Activated B cell treated with CpG ODN at 0.5 μM for 24 hours (primary cell): Measurements from ENCODE around the gene WASHC4. TPM values are rescaled to one million over a fixed set of nuclear protein-coding genes. Genes with fewer than 3 reads are reported as not detected.
"Not testable (repeated sequence)": the region's sequence is repeated elsewhere in the genome, so short reads cannot be mapped to it uniquely, and the experiment has no call there.

Source experiments
- ATAC-seq: fragments of 200-7000 bp; cut with Tn5 transposase; one replicate; pipeline ENCODE4 v1.10.0; 2021; ENCODE audit warnings: low read depth, mild to moderate bottlenecking, moderate library complexity
- CTCF ChIA-PET: fragments of 350-600 bp; sonication (Branson Sonifier 250); formaldehyde crosslinking; loops from one replicate; lab custom pipeline; 2021; ENCODE audit warnings: antibody characterized with exemption; lab: Charles Lee
- POLR2A ChIA-PET: fragments of 350-600 bp; sonication (Branson Sonifier 250); formaldehyde crosslinking; loops from one replicate; lab custom pipeline; 2021; ENCODE audit warnings: antibody characterized with exemption; lab: Charles Lee
- DNase-seq: peaks from one replicate; pipeline ENCODE4 v3.0.0; 2022
- H3K27ac Mint-ChIP-seq: one replicate; pipeline ENCODE4 v1.8.0; 2020; ENCODE audit warnings: mixed read lengths
- H3K27me3 Mint-ChIP-seq: one replicate; pipeline ENCODE4 v1.8.0; 2021; ENCODE audit warnings: mixed read lengths
- H3K36me3 Mint-ChIP-seq: one replicate; pipeline ENCODE4 v1.8.0; 2021; ENCODE audit warnings: low read depth, mixed read lengths
- H3K4me1 Mint-ChIP-seq: one replicate; pipeline ENCODE4 v1.8.0; 2021; ENCODE audit warnings: mixed read lengths
- H3K4me3 Mint-ChIP-seq: one replicate; pipeline ENCODE4 v1.8.0; 2020; ENCODE audit warnings: mild to moderate bottlenecking, mixed read lengths
- H3K9me3 Mint-ChIP-seq: one replicate; pipeline ENCODE4 v1.8.0; 2020; ENCODE audit warnings: mixed read lengths
- CTCF ChIP-seq: fragments of 200-600 bp; IDR thresholded peaks from one replicate; pipeline ENCODE4 v1.8.0; 2022; ENCODE audit warnings: antibody characterized with exemption, mild to moderate bottlenecking
- intact Hi-C: fragments of 100-400 bp; cut with micrococcal nuclease; formaldehyde crosslinking; loops from one replicate; pipeline ENCODE4 v1.15.1; 2024
- total RNA-seq: library from RNA; stranded (reverse); gene quantifications from 2 replicates; pipeline ENCODE4 v1.2.3, GENCODE V29; 2022

Gene WASHC4
- total RNA-seq, 1 donor from 2014 or later, result 128 TPM

GRCh38 chr12:105168006-105168405 is 60.5 kb downstream of the WASHC4 start:
- DNase-seq (no peak), ATAC-seq (no peak)
- peaks cover 81% of the 10 kb centered on the region for H3K36me3 Mint-ChIP-seq
- intact Hi-C loops, result no loop called here
- ChIA-PET CTCF (no interaction called here), POLR2A (no interaction called here)
- no peaks in the 10 kb centered on the region for H3K4me1 Mint-ChIP-seq
- H3K9me3 Mint-ChIP-seq, result no peaks in the 10 kb centered on the region
- no peaks in the 10 kb centered on the region for H3K27me3 Mint-ChIP-seq
- H3K27ac Mint-ChIP-seq, result no peak overlapping the region
- no peak overlapping the region for H3K4me3 Mint-ChIP-seq
- no peak for TF ChIP-seq CTCF

- ChIA-PET POLR2A (no interaction called here), CTCF (no interaction called here)
- intact Hi-C loops, result loop anchor here (5.0 kb wide), 1 partner anchor 33 kb away; no protein-coding TSS in a partner anchor
- DNase-seq, result no peak
- Mint-ChIP-seq H3K36me3 (peaks cover 72% of the 10 kb centered on the region), H3K27ac (no peak overlapping the region), H3K4me1 (no peaks in the 10 kb centered on the region), H3K9me3 (no peaks in the 10 kb centered on the region), H3K4me3 (no peak overlapping the region), H3K27me3 (no peaks in the 10 kb centered on the region)
- no peak for ATAC-seq
- TF ChIP-seq CTCF, result no peak
These were observed 62.6 kb downstream of the WASHC4 start for GRCh38 chr12:105170139-105170538.

- DNase-seq, result no peak
- H3K27ac Mint-ChIP-seq, result peak overlapping the region; percentile 4
- H3K4me1 Mint-ChIP-seq, result no peaks in the 10 kb centered on the region
- intact Hi-C loops, result loop anchor here (2.0 to 5.0 kb wide), 2 partner anchors 35 to 211 kb away; no protein-coding TSS in a partner anchor
- TF ChIP-seq CTCF, result no peak
- peaks cover 78% of the 10 kb centered on the region for H3K36me3 Mint-ChIP-seq
- ChIA-PET POLR2A (no interaction called here), CTCF (no interaction called here)
- H3K9me3 Mint-ChIP-seq, result no peaks in the 10 kb centered on the region
- no peak for ATAC-seq
- no peaks in the 10 kb centered on the region for H3K27me3 Mint-ChIP-seq
- no peak overlapping the region for H3K4me3 Mint-ChIP-seq
These were observed 64.3 kb downstream of the WASHC4 start for GRCh38 chr12:105171691-105172436.

- DNase-seq, result no peak
- ChIA-PET CTCF (no interaction called here), POLR2A (interaction anchor here (1.3 kb wide), 1 partner anchor 60 kb away, joined by 4 read pairs; the partner anchor contains the start of gene APPL2)
- Mint-ChIP-seq H3K27ac (no peak overlapping the region), H3K36me3 (peaks cover 78% of the 10 kb centered on the region), H3K4me3 (no peak overlapping the region), H3K4me1 (peaks cover 1% of the 10 kb centered on the region), H3K27me3 (no peaks in the 10 kb centered on the region), H3K9me3 (no peaks in the 10 kb centered on the region)
- intact Hi-C loops, result no loop called here
- no peak for TF ChIP-seq CTCF
- ATAC-seq, result no peak
These were observed 68.0 kb downstream of the WASHC4 start for GRCh38 chr12:105175397-105175990.

- ChIA-PET CTCF (no interaction called here), POLR2A (no interaction called here)
- Mint-ChIP-seq H3K4me1 (peaks cover 10% of the 10 kb centered on the region), H3K27me3 (no peaks in the 10 kb centered on the region), H3K36me3 (peaks cover 81% of the 10 kb centered on the region), H3K9me3 (no peaks in the 10 kb centered on the region), H3K4me3 (no peak overlapping the region), H3K27ac (no peak overlapping the region)
- intact Hi-C loops, result no loop called here
- no peak for TF ChIP-seq CTCF
- ATAC-seq, result no peak
- DNase-seq, result no peak
These were observed 69.7 kb downstream of the WASHC4 start for GRCh38 chr12:105177208-105177607.

GRCh38 chr12:105179114-105179513 is 71.6 kb downstream of the WASHC4 start:
- Mint-ChIP-seq H3K36me3 (peaks cover 87% of the 10 kb centered on the region), H3K4me1 (peaks cover 20% of the 10 kb centered on the region)
- CTCF ChIA-PET, POLR2A ChIA-PET, H3K27ac Mint-ChIP-seq, DNase-seq, H3K9me3 Mint-ChIP-seq, H3K27me3 Mint-ChIP-seq, intact Hi-C loops, ATAC-seq, H3K4me3 Mint-ChIP-seq: not testable (repeated sequence)

GRCh38 chr12:105183406-105183805 is 75.9 kb downstream of the WASHC4 start:
- DNase-seq, H3K4me3 Mint-ChIP-seq, H3K27me3 Mint-ChIP-seq, H3K27ac Mint-ChIP-seq, ATAC-seq, intact Hi-C loops, CTCF ChIA-PET, H3K9me3 Mint-ChIP-seq, POLR2A ChIA-PET: not testable (repeated sequence)
- Mint-ChIP-seq H3K4me1 (peaks cover 20% of the 10 kb centered on the region), H3K36me3 (peaks cover 88% of the 10 kb centered on the region)
